Sigmoid colon (tissue), 7 donors: ENCODE data around the gene FAXC. TPM values are rescaled to one million over a fixed set of nuclear protein-coding genes. Genes with fewer than 3 reads are reported as not detected.

Experiments used
- DNase-seq: peaks from one replicate; pipeline ENCODE4 v3.0.0-alpha.2; 2019
- H3K27ac ChIP-seq, 4 donors: fragments of 200-600 bp; sonication (generic); one replicate each; pipeline ENCODE4 v1.5.1; 2016 to 2019; ENCODE audit warnings: mild to moderate bottlenecking in 1 of 4
- H3K27me3 ChIP-seq, 3 donors: fragments of 200-600 bp; sonication (generic); one replicate each; pipeline ENCODE4 v1.5.1; 2019; ENCODE audit warnings: mild to moderate bottlenecking in 1 of 3
- H3K36me3 ChIP-seq, 4 donors: fragments of 200-600 bp; sonication (generic); one replicate each; pipeline ENCODE4 v1.5.1; 2016 to 2019
- H3K4me1 ChIP-seq, 4 donors: fragments of 200-600 bp; sonication (generic); one replicate each; pipeline ENCODE4 v1.5.1; 2017 to 2019
- H3K4me3 ChIP-seq, 4 donors: fragments of 200-600 bp; sonication (generic); one replicate each; pipeline ENCODE4 v1.5.1; 2017 to 2019; ENCODE audit warnings: mild to moderate bottlenecking in 2 of 4, moderate library complexity in 1 of 4
- H3K9me3 ChIP-seq, 4 donors: fragments of 200-600 bp in 3 of 4; sonication (generic) in 3 of 4; one replicate each; pipeline versions ENCODE4 v1.5.1 to v1.6.1; 2013 to 2019
- CTCF ChIP-seq, 4 experiments: fragments of 450-650 bp in 3 of 4; fragments of 200-600 bp in 1 of 4; IDR thresholded peaks; one replicate each; pipeline ENCODE4 v1.5.1; 2016 to 2019; ENCODE audit warnings: antibody characterized with exemption in 4 of 4, mild to moderate bottlenecking in 3 of 4, moderate library complexity in 2 of 4
- EP300 ChIP-seq, 4 donors: sonication (generic); formaldehyde crosslinking; IDR thresholded peaks; one replicate each; pipeline ENCODE4 v1.6.1; 2017; ENCODE audit warnings: antibody characterized with exemption in 4 of 4
- POLR2A ChIP-seq, 2 donors: fragments of 450-650 bp; IDR thresholded peaks; one replicate each; pipeline ENCODE4 v1.6.1; 2016; ENCODE audit warnings: antibody characterized with exemption in 2 of 2, mild to moderate bottlenecking in 2 of 2, moderate library complexity in 2 of 2
- POLR2AphosphoS5 ChIP-seq, 4 donors: sonication (generic); formaldehyde crosslinking; IDR thresholded peaks; one replicate each; pipeline ENCODE4 v1.6.1; 2017; ENCODE audit warnings: antibody characterized with exemption in 4 of 4
- WGBS, 2 donors: extraction: QIAGEN DNeasy Blood & Tissue Kit; methylation state at CpG; one replicate each; pipeline ENCODE4 v1.1.7; 2013; 5-methylcytosine and 5-hydroxymethylcytosine counted together
- intact Hi-C: fragments of 100-400 bp; cut with DNase I; formaldehyde crosslinking; loops from one replicate; pipeline ENCODE4 v1.15.1; 2023
- polyA plus RNA-seq, 3 donors: library from polyadenylated mRNA; stranded (reverse); fragments of 200-250 nt; gene quantifications; one replicate each; pipeline ENCODE4 v1.2.3, GENCODE V29; 2013
- total RNA-seq, 4 donors: library from RNA; depleted of rRNA; stranded (reverse); fragments of >200 nt; gene quantifications; one replicate each; pipeline ENCODE4 v1.1.0, GENCODE V29; 2016
- donor health status: healthy with polysubstance abuse.
- donor health status: Bipolar disorder and iron deficiency.
- donor health status: healthy.

Gene FAXC
- total RNA-seq (10 to 100 TPM; 23.1 to 54.0 (median 39.0) TPM), polyA plus RNA-seq (1 to 10 TPM in 2 of 3 donors, under 1 TPM in 1; under 0.01 to 2.3 (median 1.4) TPM)

GRCh38 chr6:99349171-99350141 lies at the start of gene FAXC:
Gene FAXC (minus strand): TSS chr6:99349674. CDS start chr6:99349372, 302 bp downstream.
- Histone ChIP-seq H3K27ac (peak within 1 kb of the TSS; percentile 92 to 93 (median 93)), H3K36me3 (no peaks in the 10 kb centered on the region), H3K4me1 (peaks cover 0 to 39% (median 13%) of the 10 kb centered on the region in 4 donors), H3K4me3 (peak within 1 kb of the TSS; percentile 49 to 90 (median 76)), H3K9me3 (no peaks in the 10 kb centered on the region), H3K27me3 (peaks cover 0 to 3% (median 0%) of the 10 kb centered on the region in 3 donors)
- TF ChIP-seq EP300 (IDR thresholded peaks at IDR 0.05) (no peak), CTCF (IDR thresholded peaks at IDR 0.05) (peak in 3 of 4 experiments; percentile 10 to 42 (median 32)), POLR2AphosphoS5 (IDR thresholded peaks at IDR 0.05) (peak in 3 of 4 donors; percentile 30 to 55 (median 35))
- intact Hi-C loops = loop anchor here (2.0 kb wide), 2 partner anchors 15 to 45 kb away; partner anchors contain the start of gene COQ3
- 1% methylated on average over 108 of the region's 108 CpGs for WGBS, 2 donors
- DNase-seq = peak; percentile 79

GRCh38 chr6:99397287-99397686 lies 47.8 kb upstream of the FAXC start:
- no peak overlapping the region for H3K4me3 ChIP-seq
- WGBS, 2 donors = 54 to 58% methylated on average over 1 of the region's 1 CpG
- no peak overlapping the region for H3K27ac ChIP-seq
- intact Hi-C loops = no loop called here
- H3K4me1 ChIP-seq = peaks cover 0 to 9% (median 4%) of the 10 kb centered on the region in 4 donors
- peaks cover 8 to 53% (median 24%) of the 10 kb centered on the region in 4 donors for H3K36me3 ChIP-seq
- no peaks in the 10 kb centered on the region for H3K27me3 ChIP-seq
- DNase-seq = no peak
- no peaks in the 10 kb centered on the region for H3K9me3 ChIP-seq
- no peak for TF ChIP-seq EP300 (IDR thresholded peaks at IDR 0.05)
- no peak for TF ChIP-seq POLR2A (IDR thresholded peaks at IDR 0.05)
- TF ChIP-seq POLR2AphosphoS5 (IDR thresholded peaks at IDR 0.05) = no peak
- TF ChIP-seq CTCF (IDR thresholded peaks at IDR 0.05) = no peak

GRCh38 chr6:99393698-99394531 lies 44.4 kb upstream of the FAXC start, which contains the start of gene COQ3:
Gene COQ3 (minus strand): TSS chr6:99394195. CDS start chr6:99394179, 16 bp downstream.
- Histone ChIP-seq H3K27me3 (no peaks in the 10 kb centered on the region), H3K27ac (peak within 1 kb of the TSS; percentile 83 to 86 (median 86)), H3K9me3 (no peaks in the 10 kb centered on the region), H3K36me3 (peaks cover 0 to 19% (median under 1%) of the 10 kb centered on the region in 4 donors), H3K4me3 (peak within 1 kb of the TSS; percentile 69 to 88 (median 75)), H3K4me1 (peaks cover 0 to 9% (median 4%) of the 10 kb centered on the region in 4 donors)
- no peak for TF ChIP-seq POLR2A (IDR thresholded peaks at IDR 0.05)
- TF ChIP-seq CTCF (IDR thresholded peaks at IDR 0.05) = no peak
- peak in 2 of 4 donors; percentile 18 to 62 for TF ChIP-seq POLR2AphosphoS5 (IDR thresholded peaks at IDR 0.05)
- TF ChIP-seq EP300 (IDR thresholded peaks at IDR 0.05) = no peak
- DNase-seq = peak; percentile 76
- WGBS, 2 donors = 4 to 10% methylated on average over 56 of the region's 56 CpGs
- intact Hi-C loops = loop anchor here (2.0 kb wide), 2 partner anchors 45 to 59 kb away; partner anchors contain the start of gene FAXC

- TF ChIP-seq POLR2AphosphoS5 (IDR thresholded peaks at IDR 0.05) = no peak
- no peak for TF ChIP-seq CTCF (IDR thresholded peaks at IDR 0.05)
- no peak for TF ChIP-seq EP300 (IDR thresholded peaks at IDR 0.05)
- H3K36me3 ChIP-seq = peaks cover 0 to 13% (median 0%) of the 10 kb centered on the region in 4 donors
- peaks cover 0 to 9% (median 4%) of the 10 kb centered on the region in 4 donors for H3K4me1 ChIP-seq
- no peaks in the 10 kb centered on the region for H3K27me3 ChIP-seq
- 27 to 28% methylated on average over 2 of the region's 2 CpGs for WGBS, 2 donors
- intact Hi-C loops = loop anchor here (2.0 kb wide), 1 partner anchor 59 kb away; no protein-coding TSS in a partner anchor
- H3K4me3 ChIP-seq = peak overlapping the region; percentile 69 to 88 (median 75)
- DNase-seq = no peak
- no peaks in the 10 kb centered on the region for H3K9me3 ChIP-seq
- H3K27ac ChIP-seq = peak overlapping the region; percentile 83 to 86 (median 86)
These were observed 43.9 kb upstream of the FAXC start for GRCh38 chr6:99393366-99393697.
